Naive thymus-derived CD8-positive, alpha-beta T cell (primary cell): Measurements from ENCODE around the gene SCML2. TPM values are rescaled to one million over a fixed set of nuclear protein-coding genes. Genes with fewer than 3 reads are reported as not detected.

ENCODE experiments used
- ATAC-seq, 2 donors: fragments of 150-1000 bp; cut with Tn5 transposase in 1 of 2; sonication (Bioruptor Pico), chemical (Tn5 transposase) in 1 of 2; 1 replicate in 1 of 2; 2 replicates in 1 of 2; pipeline ENCODE4 v1.10.0; 2021; ENCODE audit warnings: mild to moderate bottlenecking in 2 of 2, moderate library complexity in 2 of 2
- POLR2A ChIA-PET: fragments of 350-600 bp; sonication (Branson Sonifier 250); formaldehyde crosslinking; loops from one replicate; lab custom pipeline; 2021; ENCODE audit warnings: antibody characterized with exemption; lab: Charles Lee
- DNase-seq, 10 donors: peaks; one replicate each; pipeline versions ENCODE4 v3.0.0 to v3.0.0-alpha.2; 2020 to 2022
- H3K27ac Mint-ChIP-seq, 10 donors: one replicate each; pipeline ENCODE4 v1.8.0; 2020 to 2022; ENCODE audit warnings: mild to moderate bottlenecking in 10 of 10, mixed read lengths in 10 of 10, moderate library complexity in 4 of 10, inconsistent platforms in 1 of 10
- H3K27me3 Mint-ChIP-seq, 5 donors: one replicate each; pipeline ENCODE4 v1.8.0; 2021 to 2022; ENCODE audit warnings: mixed read lengths in 5 of 5
- H3K36me3 Mint-ChIP-seq, 3 donors: one replicate each; pipeline ENCODE4 v1.8.0; 2020 to 2022; ENCODE audit warnings: mixed read lengths in 3 of 3, mild to moderate bottlenecking in 2 of 3, inconsistent platforms in 1 of 3
- H3K4me1 Mint-ChIP-seq, 4 donors: one replicate each; pipeline ENCODE4 v1.8.0; 2021 to 2022; ENCODE audit warnings: mixed read lengths in 4 of 4
- H3K4me3 Mint-ChIP-seq, 10 donors: one replicate each; pipeline ENCODE4 v1.8.0; 2020 to 2022; ENCODE audit warnings: mild to moderate bottlenecking in 10 of 10, mixed read lengths in 10 of 10, moderate library complexity in 6 of 10, inconsistent platforms in 1 of 10
- H3K9me3 Mint-ChIP-seq, 9 donors: one replicate each; pipeline ENCODE4 v1.8.0; 2020 to 2022; ENCODE audit warnings: mixed read lengths in 9 of 9, mild to moderate bottlenecking in 3 of 9, inconsistent platforms in 1 of 9, moderate library complexity in 1 of 9
- polyA plus RNA-seq, 3 donors: library from polyadenylated mRNA; unstranded; fragments of 300-500 nt; fragmentation: Illumina TruSeq; gene quantifications; one replicate each; pipeline ENCODE4 v1.2.3, GENCODE V29; 2021
- total RNA-seq, 8 experiments: library from RNA in 2 of 8; stranded (reverse) in 2 of 8; gene quantifications; one replicate each; pipeline ENCODE4 v1.2.3 and lab custom pipeline; 2021 to 2026

The SCML2 gene
- total and polyA plus RNA-seq, 5 experiments from 2014 or later = 0.47 to 2.4 (median 1.1) TPM

GRCh38 chrX:18348047-18348446, 6.4 kb downstream of the SCML2 start:
- H3K36me3 Mint-ChIP-seq = no peaks in the 10 kb centered on the region
- ATAC-seq = no peak
- no peak overlapping the region for H3K27ac Mint-ChIP-seq
- DNase-seq = no peak
- H3K4me3 Mint-ChIP-seq = no peak overlapping the region
- POLR2A ChIA-PET = no interaction called here
- no peaks in the 10 kb centered on the region for H3K4me1 Mint-ChIP-seq
- peaks cover 0 to 2% (median 0%) of the 10 kb centered on the region in 9 donors for H3K9me3 Mint-ChIP-seq
- peaks cover 0 to 2% (median 0%) of the 10 kb centered on the region in 5 donors for H3K27me3 Mint-ChIP-seq

GRCh38 chrX:18309401-18309800, 45.1 kb downstream of the SCML2 start:
- H3K4me1 Mint-ChIP-seq = peaks cover 0 to 2% (median 0%) of the 10 kb centered on the region in 4 donors
- peaks cover 0 to 10% (median 9%) of the 10 kb centered on the region in 3 donors for H3K36me3 Mint-ChIP-seq
- ATAC-seq (no peak), DNase-seq (no peak)
- H3K27me3 Mint-ChIP-seq = no peaks in the 10 kb centered on the region
- peaks cover 0 to 6% (median 0%) of the 10 kb centered on the region in 9 donors for H3K9me3 Mint-ChIP-seq
- H3K27ac Mint-ChIP-seq = peak overlapping the region in 1 of 10 donors; percentile 24
- POLR2A ChIA-PET = no interaction called here
- no peak overlapping the region for H3K4me3 Mint-ChIP-seq

- DNase-seq = no peak
- Mint-ChIP-seq H3K27me3 (no peaks in the 10 kb centered on the region), H3K27ac (no peak overlapping the region), H3K4me3 (no peak overlapping the region), H3K36me3 (peaks cover 0 to 24% (median 17%) of the 10 kb centered on the region in 3 donors), H3K9me3 (peaks cover 3 to 23% (median 13%) of the 10 kb centered on the region in 9 donors), H3K4me1 (no peaks in the 10 kb centered on the region)
- POLR2A ChIA-PET = no interaction called here
- no peak for ATAC-seq
Measured at GRCh38 chrX:18297251-18297650, 57.2 kb downstream of the SCML2 start.

GRCh38 chrX:18294893-18295292, 59.6 kb downstream of the SCML2 start:
- H3K9me3 Mint-ChIP-seq = peaks cover 3 to 23% (median 13%) of the 10 kb centered on the region in 9 donors
- H3K4me3 Mint-ChIP-seq = no peak overlapping the region
- H3K27me3 Mint-ChIP-seq = no peaks in the 10 kb centered on the region
- DNase-seq (no peak), ATAC-seq (no peak)
- H3K36me3 Mint-ChIP-seq = peaks cover 0 to 21% (median 17%) of the 10 kb centered on the region in 3 donors
- POLR2A ChIA-PET = no interaction called here
- no peak overlapping the region for H3K27ac Mint-ChIP-seq
- H3K4me1 Mint-ChIP-seq = no peaks in the 10 kb centered on the region

- POLR2A ChIA-PET = no interaction called here
- no peak overlapping the region for H3K4me3 Mint-ChIP-seq
Measured at GRCh38 chrX:18291006-18291545, 63.4 kb downstream of the SCML2 start.

GRCh38 chrX:18290200-18290599, 64.3 kb downstream of the SCML2 start:
- Mint-ChIP-seq H3K27me3 (no peaks in the 10 kb centered on the region), H3K36me3 (peaks cover 0 to 6% (median 0%) of the 10 kb centered on the region in 3 donors), H3K27ac (no peak overlapping the region), H3K4me1 (peaks cover 0 to 2% (median 0%) of the 10 kb centered on the region in 4 donors), H3K4me3 (no peak overlapping the region), H3K9me3 (peaks cover 0 to 8% (median 0%) of the 10 kb centered on the region in 9 donors)
- POLR2A ChIA-PET = no interaction called here
- DNase-seq (no peak), ATAC-seq (no peak)

More at GRCh38 chrX:18291006-18291545, 63.4 kb downstream of the SCML2 start:
- Mint-ChIP-seq H3K4me1 (peaks cover 0 to 2% (median 0%) of the 10 kb centered on the region in 4 donors), H3K36me3 (peaks cover 0 to 12% (median 4%) of the 10 kb centered on the region in 3 donors), H3K9me3 (peaks cover 0 to 15% (median 4%) of the 10 kb centered on the region in 9 donors), H3K27me3 (no peaks in the 10 kb centered on the region), H3K27ac (no peak overlapping the region)
- no peak for DNase-seq
- ATAC-seq = no peak

- Mint-ChIP-seq H3K36me3 (no peaks in the 10 kb centered on the region), H3K9me3 (peaks cover 0 to 4% (median 0%) of the 10 kb centered on the region in 9 donors), H3K27me3 (no peaks in the 10 kb centered on the region), H3K27ac (no peak overlapping the region), H3K4me3 (no peak overlapping the region), H3K4me1 (peaks cover 0 to 2% (median 0%) of the 10 kb centered on the region in 4 donors)
- POLR2A ChIA-PET = no interaction called here
- DNase-seq = no peak
- no peak for ATAC-seq
Measured at GRCh38 chrX:18288716-18289115, 65.8 kb downstream of the SCML2 start.

GRCh38 chrX:18286322-18286831, 68.1 kb downstream of the SCML2 start:
- Mint-ChIP-seq H3K27ac (no peak overlapping the region), H3K27me3 (no peaks in the 10 kb centered on the region), H3K9me3 (peaks cover 0 to 19% (median 0%) of the 10 kb centered on the region in 9 donors), H3K36me3 (peaks cover 0 to 5% (median 2%) of the 10 kb centered on the region in 3 donors), H3K4me3 (no peak overlapping the region), H3K4me1 (peaks cover 0 to 2% (median 0%) of the 10 kb centered on the region in 4 donors)
- DNase-seq (no peak), ATAC-seq (no peak)
- POLR2A ChIA-PET = no interaction called here

GRCh38 chrX:18278449-18278848, 76.0 kb downstream of the SCML2 start:
- no peak overlapping the region for H3K4me3 Mint-ChIP-seq
- ATAC-seq = no peak
- no peaks in the 10 kb centered on the region for H3K27me3 Mint-ChIP-seq
- DNase-seq = no peak
- H3K9me3 Mint-ChIP-seq = peaks cover 3 to 56% (median 15%) of the 10 kb centered on the region in 9 donors
- POLR2A ChIA-PET = no interaction called here
- H3K4me1 Mint-ChIP-seq = no peaks in the 10 kb centered on the region
- peaks cover 0 to 31% (median 8%) of the 10 kb centered on the region in 3 donors for H3K36me3 Mint-ChIP-seq
- no peak overlapping the region for H3K27ac Mint-ChIP-seq

- no peaks in the 10 kb centered on the region for H3K27me3 Mint-ChIP-seq
- POLR2A ChIA-PET = no interaction called here
- H3K27ac Mint-ChIP-seq = no peak overlapping the region
- H3K4me1 Mint-ChIP-seq = peaks cover 0 to under 1% (median 0%) of the 10 kb centered on the region in 4 donors
- ATAC-seq (no peak), DNase-seq (no peak)
- peaks cover 0 to 18% (median 8%) of the 10 kb centered on the region in 9 donors for H3K9me3 Mint-ChIP-seq
- H3K36me3 Mint-ChIP-seq = peaks cover 0 to 25% (median 3%) of the 10 kb centered on the region in 3 donors
- no peak overlapping the region for H3K4me3 Mint-ChIP-seq
Measured at GRCh38 chrX:18272222-18272621, 82.3 kb downstream of the SCML2 start.

- POLR2A ChIA-PET = no interaction called here
- DNase-seq (no peak), ATAC-seq (no peak)
- Mint-ChIP-seq H3K4me1 (peaks cover 0 to 5% (median under 1%) of the 10 kb centered on the region in 4 donors), H3K27ac (no peak overlapping the region), H3K27me3 (no peaks in the 10 kb centered on the region), H3K36me3 (peaks cover 0 to 28% (median 3%) of the 10 kb centered on the region in 3 donors), H3K9me3 (peaks cover 0 to 21% (median 8%) of the 10 kb centered on the region in 9 donors), H3K4me3 (no peak overlapping the region)
Measured at GRCh38 chrX:18271725-18272124, 82.8 kb downstream of the SCML2 start.

- Mint-ChIP-seq H3K4me1 (peaks cover 0 to 8% (median 2%) of the 10 kb centered on the region in 4 donors), H3K27ac (no peak overlapping the region), H3K27me3 (no peaks in the 10 kb centered on the region), H3K36me3 (peaks cover 0 to 30% (median 3%) of the 10 kb centered on the region in 3 donors), H3K9me3 (peaks cover 0 to 19% (median 6%) of the 10 kb centered on the region in 9 donors), H3K4me3 (no peak overlapping the region)
- POLR2A ChIA-PET = no interaction called here
- no peak for ATAC-seq
- DNase-seq = no peak
Measured at GRCh38 chrX:18271309-18271708, 83.2 kb downstream of the SCML2 start.

GRCh38 chrX:18255059-18255458, 99.4 kb downstream of the SCML2 start:
- no peak for DNase-seq
- Mint-ChIP-seq H3K36me3 (peaks cover 3 to 8% (median 8%) of the 10 kb centered on the region in 3 donors), H3K27ac (peak overlapping the region in 1 of 10 donors; percentile 12), H3K4me3 (no peak overlapping the region), H3K9me3 (peaks cover 0 to 2% (median 0%) of the 10 kb centered on the region in 9 donors), H3K27me3 (no peaks in the 10 kb centered on the region), H3K4me1 (no peaks in the 10 kb centered on the region)
- no peak for ATAC-seq
- POLR2A ChIA-PET = no interaction called here
